ENCODE results near the gene TPSB2. TPM values are rescaled to one million over a fixed set of nuclear protein-coding genes. Genes with fewer than 3 reads are reported as not detected.
"Not testable (repeated sequence)": the region's sequence is repeated elsewhere in the genome, so short reads cannot be mapped to it uniquely, and the experiment has no call there.

Gene TPSB2
- total and polyA plus RNA-seq, 9 donors, result 0.71 to 2.8 (median 1.5) TPM

- not testable (repeated sequence) for H3K36me3 ChIP-seq (ENCODE audit: control insufficient read depth, insufficient read depth, low read length); H3K27ac ChIP-seq (ENCODE audit: low read length); H3K4me3 ChIP-seq (ENCODE audit: low read length); H3K4me1 ChIP-seq (ENCODE audit: control insufficient read depth, insufficient read depth, low read length); DNase-seq; H3K9me3 ChIP-seq (replicated peaks; ENCODE audit: control insufficient read depth, low read depth, low read length)
- 69% methylated on average over 14 of the region's 26 CpGs for WGBS (ENCODE audit: insufficient coverage)
- peaks cover 27% of the 10 kb centered on the region for H3K27me3 ChIP-seq (ENCODE audit: control insufficient read depth, insufficient read depth, low read length)
Observed at GRCh38 chr16:1255276-1256122, 25.5 kb upstream of the TPSB2 start, which contains the start of gene TPSD1. Gene TPSD1, plus strand, starts transcription at chr16:1256069. Its CDS starts 212 bp downstream, at chr16:1256281.

GRCh38 chr16:1254821-1255220 lies 24.8 kb upstream of the TPSB2 start:
- not testable (repeated sequence) for H3K27ac ChIP-seq (ENCODE audit: low read length); H3K4me3 ChIP-seq (ENCODE audit: low read length); DNase-seq; H3K9me3 ChIP-seq (replicated peaks; ENCODE audit: control insufficient read depth, low read depth, low read length); H3K36me3 ChIP-seq (ENCODE audit: control insufficient read depth, insufficient read depth, low read length); H3K4me1 ChIP-seq (ENCODE audit: control insufficient read depth, insufficient read depth, low read length)
- peaks cover 20% of the 10 kb centered on the region for H3K27me3 ChIP-seq (ENCODE audit: control insufficient read depth, insufficient read depth, low read length)
- WGBS (ENCODE audit: insufficient coverage), result 80% methylated on average over 3 of the region's 3 CpGs

GRCh38 chr16:1253701-1254364 lies 23.8 kb upstream of the TPSB2 start:
- WGBS (ENCODE audit: insufficient coverage), result no CpG with 5 or more reads among the region's 47 CpGs
- not testable (repeated sequence) for H3K4me3 ChIP-seq (ENCODE audit: low read length); H3K27ac ChIP-seq (ENCODE audit: low read length); DNase-seq; H3K36me3 ChIP-seq (ENCODE audit: control insufficient read depth, insufficient read depth, low read length); H3K4me1 ChIP-seq (ENCODE audit: control insufficient read depth, insufficient read depth, low read length); H3K9me3 ChIP-seq (replicated peaks; ENCODE audit: control insufficient read depth, low read depth, low read length)
- peaks cover 10% of the 10 kb centered on the region for H3K27me3 ChIP-seq (ENCODE audit: control insufficient read depth, insufficient read depth, low read length)

GRCh38 chr16:1249031-1249755 lies 19.2 kb upstream of the TPSB2 start:
- WGBS (ENCODE audit: insufficient coverage), result no CpG with 5 or more reads among the region's 43 CpGs
- not testable (repeated sequence) for H3K4me3 ChIP-seq (ENCODE audit: low read length)

GRCh38 chr16:1247903-1248537 lies 18.0 kb upstream of the TPSB2 start:
- not testable (repeated sequence) for H3K36me3 ChIP-seq (ENCODE audit: control insufficient read depth, insufficient read depth, low read length); H3K4me1 ChIP-seq (ENCODE audit: control insufficient read depth, insufficient read depth, low read length); H3K27ac ChIP-seq (ENCODE audit: low read length); DNase-seq; H3K4me3 ChIP-seq (ENCODE audit: low read length); H3K9me3 ChIP-seq (replicated peaks; ENCODE audit: control insufficient read depth, low read depth, low read length)
- peaks cover 22% of the 10 kb centered on the region for H3K27me3 ChIP-seq (ENCODE audit: control insufficient read depth, insufficient read depth, low read length)
- WGBS (ENCODE audit: insufficient coverage), result 88% methylated on average over 11 of the region's 14 CpGs

More at GRCh38 chr16:1249031-1249755, 19.2 kb upstream of the TPSB2 start:
- H3K36me3 ChIP-seq (ENCODE audit: control insufficient read depth, insufficient read depth, low read length); H3K9me3 ChIP-seq (replicated peaks; ENCODE audit: control insufficient read depth, low read depth, low read length); H3K27ac ChIP-seq (ENCODE audit: low read length); H3K4me1 ChIP-seq (ENCODE audit: control insufficient read depth, insufficient read depth, low read length); DNase-seq: not testable (repeated sequence)
- H3K27me3 ChIP-seq (ENCODE audit: control insufficient read depth, insufficient read depth, low read length), result peaks cover 22% of the 10 kb centered on the region

- Histone ChIP-seq H3K27me3 (ENCODE audit: control insufficient read depth, insufficient read depth, low read length) (peaks cover 22% of the 10 kb centered on the region), H3K4me3 (ENCODE audit: low read length) (no peak overlapping the region), H3K4me1 (ENCODE audit: control insufficient read depth, insufficient read depth, low read length) (no peaks in the 10 kb centered on the region), H3K36me3 (ENCODE audit: control insufficient read depth, insufficient read depth, low read length) (no peaks in the 10 kb centered on the region), H3K9me3 (replicated peaks; ENCODE audit: control insufficient read depth, low read depth, low read length) (no peaks in the 10 kb centered on the region), H3K27ac (ENCODE audit: low read length) (no peak overlapping the region)
- WGBS (ENCODE audit: insufficient coverage), result 51% methylated on average over 16 of the region's 22 CpGs
- no peak for DNase-seq
Observed at GRCh38 chr16:1245452-1246020, 15.6 kb upstream of the TPSB2 start.

GRCh38 chr16:1244881-1245280 lies 14.9 kb upstream of the TPSB2 start:
- H3K36me3 ChIP-seq (ENCODE audit: control insufficient read depth, insufficient read depth, low read length), result no peaks in the 10 kb centered on the region
- no peak overlapping the region for H3K4me3 ChIP-seq (ENCODE audit: low read length)
- H3K27me3 ChIP-seq (ENCODE audit: control insufficient read depth, insufficient read depth, low read length), result peaks cover 22% of the 10 kb centered on the region
- H3K9me3 ChIP-seq (replicated peaks; ENCODE audit: control insufficient read depth, low read depth, low read length), result no peaks in the 10 kb centered on the region
- no peak overlapping the region for H3K27ac ChIP-seq (ENCODE audit: low read length)
- H3K4me1 ChIP-seq (ENCODE audit: control insufficient read depth, insufficient read depth, low read length), result no peaks in the 10 kb centered on the region
- 75% methylated on average over 7 of the region's 12 CpGs for WGBS (ENCODE audit: insufficient coverage)
- DNase-seq, result no peak

GRCh38 chr16:1243907-1244850 lies 14.2 kb upstream of the TPSB2 start:
- peaks cover 22% of the 10 kb centered on the region for H3K27me3 ChIP-seq (ENCODE audit: control insufficient read depth, insufficient read depth, low read length)
- H3K9me3 ChIP-seq (replicated peaks; ENCODE audit: control insufficient read depth, low read depth, low read length); H3K4me3 ChIP-seq (ENCODE audit: low read length); H3K27ac ChIP-seq (ENCODE audit: low read length); H3K36me3 ChIP-seq (ENCODE audit: control insufficient read depth, insufficient read depth, low read length); DNase-seq; H3K4me1 ChIP-seq (ENCODE audit: control insufficient read depth, insufficient read depth, low read length): not testable (repeated sequence)
- 37% methylated on average over 9 of the region's 32 CpGs for WGBS (ENCODE audit: insufficient coverage)

- H3K9me3 ChIP-seq (replicated peaks; ENCODE audit: control insufficient read depth, low read depth, low read length); H3K27ac ChIP-seq (ENCODE audit: low read length); H3K36me3 ChIP-seq (ENCODE audit: control insufficient read depth, insufficient read depth, low read length); H3K4me1 ChIP-seq (ENCODE audit: control insufficient read depth, insufficient read depth, low read length); DNase-seq; H3K4me3 ChIP-seq (ENCODE audit: low read length): not testable (repeated sequence)
- 63% methylated on average over 3 of the region's 11 CpGs for WGBS (ENCODE audit: insufficient coverage)
- peaks cover 22% of the 10 kb centered on the region for H3K27me3 ChIP-seq (ENCODE audit: control insufficient read depth, insufficient read depth, low read length)
Observed at GRCh38 chr16:1243363-1243762, 13.4 kb upstream of the TPSB2 start.

Data from muscle of leg (tissue), 11 donors.